ENCODE measurements around the gene ZNF777.

GRCh38 chr7:149490083-149490760, 29.4 kb upstream of the ZNF777 start:
- TF ChIP-seq POLR2AphosphoS5 (IDR thresholded peaks at IDR 0.05), result no peak
- no peak for TF ChIP-seq CTCF (IDR thresholded peaks at IDR 0.05; ENCODE audit: poor library complexity, severe bottlenecking)
- TF ChIP-seq RAD21 (conservative IDR thresholded peaks at IDR 0.05), result no peak
- no peak for TF ChIP-seq EZH2 (IDR thresholded peaks at IDR 0.05; ENCODE audit: borderline replicate concordance, insufficient read depth, low read length, poor library complexity, severe bottlenecking)
- no peak for TF ChIP-seq REST (IDR thresholded peaks at IDR 0.05; ENCODE audit: borderline replicate concordance)
- no peak for TF ChIP-seq TAF1 (IDR thresholded peaks at IDR 0.05; ENCODE audit: low read depth)
- no peak for TF ChIP-seq EP300 (conservative IDR thresholded peaks at IDR 0.05; ENCODE audit: poor library complexity, severe bottlenecking)
